Measurements from ENCODE around the gene SNTB2. TPM values are rescaled to one million over a fixed set of nuclear protein-coding genes. Genes with fewer than 3 reads are reported as not detected.

SNTB2 gene
- polyA plus RNA-seq, 1 experiment: 62.6 TPM

- ChIA-PET POLR2A (interaction anchor here (0.5 kb wide), 1 partner anchor 40 kb away, joined by 5 read pairs; no protein-coding TSS in a partner anchor), CTCF (no interaction called here)
- no peaks in the 10 kb centered on the region; the same call in 1 of the 2 replicates for H3K9me3 ChIP-seq (ENCODE audit: control insufficient read depth, insufficient read depth, low read length)
- TF ChIP-seq, protein P1, sequence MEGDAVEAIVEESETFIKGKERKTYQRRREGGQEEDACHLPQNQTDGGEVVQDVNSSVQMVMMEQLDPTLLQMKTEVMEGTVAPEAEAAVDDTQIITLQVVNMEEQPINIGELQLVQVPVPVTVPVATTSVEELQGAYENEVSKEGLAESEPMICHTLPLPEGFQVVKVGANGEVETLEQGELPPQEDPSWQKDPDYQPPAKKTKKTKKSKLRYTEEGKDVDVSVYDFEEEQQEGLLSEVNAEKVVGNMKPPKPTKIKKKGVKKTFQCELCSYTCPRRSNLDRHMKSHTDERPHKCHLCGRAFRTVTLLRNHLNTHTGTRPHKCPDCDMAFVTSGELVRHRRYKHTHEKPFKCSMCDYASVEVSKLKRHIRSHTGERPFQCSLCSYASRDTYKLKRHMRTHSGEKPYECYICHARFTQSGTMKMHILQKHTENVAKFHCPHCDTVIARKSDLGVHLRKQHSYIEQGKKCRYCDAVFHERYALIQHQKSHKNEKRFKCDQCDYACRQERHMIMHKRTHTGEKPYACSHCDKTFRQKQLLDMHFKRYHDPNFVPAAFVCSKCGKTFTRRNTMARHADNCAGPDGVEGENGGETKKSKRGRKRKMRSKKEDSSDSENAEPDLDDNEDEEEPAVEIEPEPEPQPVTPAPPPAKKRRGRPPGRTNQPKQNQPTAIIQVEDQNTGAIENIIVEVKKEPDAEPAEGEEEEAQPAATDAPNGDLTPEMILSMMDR (IDR thresholded peaks at IDR 0.05; ENCODE audit: low read depth, low read length): no peak
- no peaks in the 10 kb centered on the region for H3K27me3 ChIP-seq (ENCODE audit: control insufficient read depth, insufficient read depth, low read length)
- no peak overlapping the region for H3K27ac ChIP-seq (ENCODE audit: low read depth, low read length)
- H3K4me3 ChIP-seq (ENCODE audit: low read depth, low read length): no peak overlapping the region
- no peak for DNase-seq (ENCODE audit: low read depth, low spot score)
These were observed 32.3 kb downstream of the SNTB2 start for GRCh38 chr16:69219279-69219678.

DNA sequence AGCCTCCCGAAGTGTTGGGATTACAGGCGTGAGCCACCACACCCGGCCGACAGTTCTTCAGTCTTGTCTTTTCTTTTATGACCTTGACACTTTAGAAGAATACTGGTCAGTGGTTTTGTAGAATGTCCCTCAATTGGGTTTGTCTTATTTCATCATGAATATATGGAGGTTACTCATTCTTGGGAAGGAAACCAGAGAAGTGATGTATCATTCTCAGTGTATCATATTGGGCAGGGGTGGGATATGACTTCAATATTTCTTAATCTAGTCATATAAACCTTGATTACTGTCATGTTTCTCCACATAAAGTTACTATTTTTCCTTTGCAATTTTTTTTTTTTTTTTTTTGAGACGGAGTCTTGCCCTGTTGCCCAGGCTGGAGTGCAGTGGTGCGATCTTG is 36.9 kb downstream of the SNTB2 start:
- ChIA-PET POLR2A (interaction anchor here (0.7 kb wide), 2 partner anchors 36 to 38 kb away, joined by 3 to 5 read pairs; no protein-coding TSS in a partner anchor), CTCF (no interaction called here)
- H3K9me3 ChIP-seq (ENCODE audit: control insufficient read depth, insufficient read depth, low read length): no peaks in the 10 kb centered on the region; the same call in 1 of the 2 replicates
- no peak for DNase-seq (ENCODE audit: low read depth, low spot score)
- H3K4me3 ChIP-seq (ENCODE audit: low read depth, low read length): no peak overlapping the region
- no peak overlapping the region for H3K27ac ChIP-seq (ENCODE audit: low read depth, low read length)
- H3K27me3 ChIP-seq (ENCODE audit: control insufficient read depth, insufficient read depth, low read length): no peaks in the 10 kb centered on the region
- TF ChIP-seq, protein P1 (IDR thresholded peaks at IDR 0.05; ENCODE audit: low read depth, low read length): no peak

GRCh38 chr16:69225121-69225520 is 38.2 kb downstream of the SNTB2 start:
- POLR2A ChIA-PET: no interaction called here
- no peak overlapping the region for H3K4me3 ChIP-seq (ENCODE audit: low read depth, low read length)
- TF ChIP-seq, protein P1 (IDR thresholded peaks at IDR 0.05; ENCODE audit: low read depth, low read length): no peak
- H3K27me3 ChIP-seq (ENCODE audit: control insufficient read depth, insufficient read depth, low read length): no peaks in the 10 kb centered on the region
- no peaks in the 10 kb centered on the region; the same call in 1 of the 2 replicates for H3K9me3 ChIP-seq (ENCODE audit: control insufficient read depth, insufficient read depth, low read length)
- DNase-seq (ENCODE audit: low read depth, low spot score): no peak
- CTCF ChIA-PET: interaction anchor here (0.6 kb wide), 1 partner anchor 101 kb away, joined by 3 read pairs; no protein-coding TSS in a partner anchor
- H3K27ac ChIP-seq (ENCODE audit: low read depth, low read length): no peak overlapping the region

DNA sequence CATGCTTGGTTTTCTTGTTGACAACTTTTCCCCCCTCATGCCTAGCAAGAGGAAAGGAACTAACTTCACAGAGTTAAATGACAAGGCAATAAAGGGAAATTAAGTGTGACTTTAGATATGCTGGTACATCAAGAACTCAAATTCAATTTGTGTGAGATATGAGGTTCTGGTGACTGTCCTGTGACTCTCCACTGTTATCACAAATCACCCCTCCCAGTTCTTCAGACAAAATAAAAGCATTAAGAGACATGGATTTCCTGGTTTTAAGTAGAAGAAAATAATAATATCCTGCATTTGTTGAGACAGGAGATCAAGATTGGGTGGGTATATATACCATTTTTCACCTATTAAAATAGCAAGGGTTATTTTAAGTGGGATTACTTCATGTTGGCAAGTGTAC is 46.2 kb downstream of the SNTB2 start:
- ChIA-PET POLR2A (no interaction called here), CTCF (no interaction called here)
- DNase-seq (ENCODE audit: low read depth, low spot score): no peak
- TF ChIP-seq, protein P1 (IDR thresholded peaks at IDR 0.05; ENCODE audit: low read depth, low read length): no peak
- H3K27me3 ChIP-seq (ENCODE audit: control insufficient read depth, insufficient read depth, low read length): no peaks in the 10 kb centered on the region
- no peaks in the 10 kb centered on the region for H3K9me3 ChIP-seq (ENCODE audit: control insufficient read depth, insufficient read depth, low read length)
- no peak overlapping the region for H3K27ac ChIP-seq (ENCODE audit: low read depth, low read length)
- no peak overlapping the region for H3K4me3 ChIP-seq (ENCODE audit: low read depth, low read length)

GRCh38 chr16:69234460-69234859 is 47.5 kb downstream of the SNTB2 start:
- TF ChIP-seq, protein P1 (IDR thresholded peaks at IDR 0.05; ENCODE audit: low read depth, low read length): no peak
- POLR2A ChIA-PET: no interaction called here
- no peak for DNase-seq (ENCODE audit: low read depth, low spot score)

More at GRCh38 chr16:69234460-69234859, 47.5 kb downstream of the SNTB2 start:
- CTCF ChIA-PET: no interaction called here
- Histone ChIP-seq H3K27ac (ENCODE audit: low read depth, low read length) (no peak overlapping the region), H3K9me3 (ENCODE audit: control insufficient read depth, insufficient read depth, low read length) (no peaks in the 10 kb centered on the region), H3K27me3 (ENCODE audit: control insufficient read depth, insufficient read depth, low read length) (no peaks in the 10 kb centered on the region), H3K4me3 (ENCODE audit: low read depth, low read length) (no peak overlapping the region)

Measured in AG04450 (cell line).